Glutamatergic neuron (in vitro differentiated cells): ENCODE measurements around the gene ANXA6. TPM values are rescaled to one million over a fixed set of nuclear protein-coding genes. Genes with fewer than 3 reads are reported as not detected.

ENCODE experiments used
- DNase-seq: peaks from one replicate; pipeline ENCODE4 v3.0.0; 2022
- H3K27ac Mint-ChIP-seq: one replicate; pipeline ENCODE4 v1.8.0; 2020; ENCODE audit warnings: mild to moderate bottlenecking, mixed read lengths, inconsistent platforms; ENCODE audit not compliant: unreplicated experiment
- H3K27me3 Mint-ChIP-seq: one replicate; pipeline ENCODE4 v1.8.0; 2020; ENCODE audit warnings: mild to moderate bottlenecking, moderate library complexity, mixed read lengths, inconsistent platforms; ENCODE audit not compliant: unreplicated experiment
- H3K36me3 Mint-ChIP-seq: one replicate; pipeline ENCODE4 v1.8.0; 2020; ENCODE audit warnings: mild to moderate bottlenecking, mixed read lengths, inconsistent platforms; ENCODE audit not compliant: unreplicated experiment
- H3K4me1 Mint-ChIP-seq: one replicate; pipeline ENCODE4 v1.8.0; 2020; ENCODE audit warnings: mild to moderate bottlenecking, low read depth, mixed read lengths, inconsistent platforms; ENCODE audit not compliant: unreplicated experiment
- H3K4me3 Mint-ChIP-seq: one replicate; pipeline ENCODE4 v1.8.0; 2020; ENCODE audit warnings: mild to moderate bottlenecking, mixed read lengths, inconsistent platforms; ENCODE audit not compliant: unreplicated experiment
- H3K9me3 Mint-ChIP-seq: one replicate; pipeline ENCODE4 v1.8.0; 2020; ENCODE audit warnings: mild to moderate bottlenecking, moderate library complexity, mixed read lengths, inconsistent platforms; ENCODE audit not compliant: unreplicated experiment
- CTCF ChIP-seq: fragments of 200-600 bp; sonication (generic); IDR thresholded peaks from one replicate; pipeline ENCODE4 v1.5.0; 2021; ENCODE audit not compliant: partially characterized antibody, unreplicated experiment
- long read RNA-seq: library from polyadenylated mRNA; unstranded; transcript quantifications from one replicate; pipeline ENCODE4 v2.0.0, GENCODE V29; 2020; ENCODE audit not compliant: unreplicated experiment
- total RNA-seq: library from RNA; stranded (reverse); fragmentation: NEBNext Ultra II Directional; extraction: Animal tissue kit (Norgen Biotek cat#: 25700); gene quantifications from one replicate; pipeline ENCODE4 v1.2.1, GENCODE V29; 2021; ENCODE audit not compliant: unreplicated experiment

Gene ANXA6
- 143 TPM for total RNA-seq
- long read RNA-seq, transcript ANXA6-201 (26 exons, 2,593 nt): major isoform, 12 of 14 reads
- long read RNA-seq, partial matches to known transcripts: 0 of 14 reads
- long read RNA-seq, other reads (novel, unspliced or antisense): 1 of 14 reads

GRCh38 chr5:151157426-151158286 lies at the start of gene ANXA6:
Gene ANXA6, minus strand, starts transcription at chr5:151157779. Its CDS starts 9,878 bp downstream, at chr5:151147901.
- Mint-ChIP-seq H3K36me3 (no peaks in the 10 kb centered on the region), H3K27me3 (peaks cover 5% of the 10 kb centered on the region), H3K27ac (peak within 1 kb of the TSS; percentile 97), H3K9me3 (peaks cover 8% of the 10 kb centered on the region), H3K4me3 (peak within 1 kb of the TSS; percentile 95), H3K4me1 (peaks cover 22% of the 10 kb centered on the region)
- peak; percentile 81 for DNase-seq
- TF ChIP-seq CTCF: no peak

GRCh38 chr5:151205411-151205810 lies 47.8 kb upstream of the ANXA6 start:
- DNase-seq: no peak
- Mint-ChIP-seq H3K9me3 (no peaks in the 10 kb centered on the region), H3K27ac (no peak overlapping the region), H3K4me3 (no peak overlapping the region), H3K36me3 (no peaks in the 10 kb centered on the region), H3K27me3 (no peaks in the 10 kb centered on the region), H3K4me1 (peaks cover 2% of the 10 kb centered on the region)
- no peak for TF ChIP-seq CTCF

DNA sequence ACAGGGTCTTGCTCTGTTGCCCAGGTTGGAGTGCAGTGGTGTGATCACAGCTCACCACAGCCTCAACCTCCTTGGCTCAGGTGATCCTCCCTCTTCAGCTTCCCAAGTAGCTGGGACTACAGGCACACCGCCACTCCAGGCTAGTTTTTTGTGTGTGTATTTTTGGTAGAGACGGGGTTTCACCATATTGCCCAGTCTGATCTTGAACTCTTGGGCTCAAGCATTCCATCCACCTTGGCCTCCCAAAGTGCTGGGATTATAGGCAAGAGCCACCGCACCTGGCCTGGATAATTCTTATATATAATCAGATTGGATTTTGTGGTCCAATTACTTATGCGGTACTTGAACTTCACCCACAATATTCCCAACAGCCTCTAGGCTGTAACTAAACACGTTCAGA lies 46.5 kb upstream of the ANXA6 start:
- no peak for DNase-seq
- Mint-ChIP-seq H3K27ac (no peak overlapping the region), H3K4me3 (no peak overlapping the region), H3K27me3 (no peaks in the 10 kb centered on the region), H3K36me3 (no peaks in the 10 kb centered on the region), H3K4me1 (peaks cover 2% of the 10 kb centered on the region), H3K9me3 (no peaks in the 10 kb centered on the region)
- TF ChIP-seq CTCF: no peak

DNA sequence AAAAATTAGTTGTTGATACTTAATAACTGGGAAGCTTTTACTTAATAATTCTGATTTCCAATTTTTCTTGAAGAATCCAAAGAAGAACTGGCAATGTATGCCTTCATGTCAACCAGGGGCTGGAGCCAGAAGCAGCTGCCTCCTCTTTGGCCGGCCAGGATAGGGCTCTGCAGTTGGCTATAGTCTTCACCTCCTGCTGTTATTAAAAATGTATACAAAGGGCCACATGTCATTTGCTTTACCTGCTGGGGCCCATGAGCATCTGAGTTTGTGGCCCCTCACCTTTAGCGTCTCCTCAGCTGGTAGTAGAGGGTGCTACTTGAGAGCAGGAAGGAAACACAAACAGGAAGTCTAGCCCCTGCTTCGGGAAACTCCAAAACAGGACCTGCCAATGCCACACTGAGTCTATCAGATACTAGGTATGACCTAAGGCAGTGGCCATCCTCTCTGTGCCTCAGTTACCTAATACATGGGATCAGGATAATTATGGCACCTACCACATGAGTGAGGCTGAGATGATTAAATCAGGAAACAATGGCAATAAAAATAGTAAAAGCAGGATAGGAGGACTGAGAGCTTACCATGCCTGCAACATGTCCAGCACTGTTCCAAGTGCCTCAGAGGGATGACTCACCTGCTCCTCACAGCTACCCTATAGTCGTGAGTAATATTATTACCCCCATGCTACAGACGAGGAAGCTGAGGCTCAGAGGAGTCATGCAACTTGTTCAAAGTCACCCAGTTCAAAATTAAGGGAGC lies 45.0 kb upstream of the ANXA6 start:
- Mint-ChIP-seq H3K4me1 (peaks cover 2% of the 10 kb centered on the region), H3K27me3 (no peaks in the 10 kb centered on the region), H3K9me3 (no peaks in the 10 kb centered on the region), H3K27ac (no peak overlapping the region), H3K36me3 (no peaks in the 10 kb centered on the region), H3K4me3 (no peak overlapping the region)
- DNase-seq: no peak
- no peak for TF ChIP-seq CTCF
